IMR-90 (cell line): Measurements from ENCODE around the gene OR51G2. TPM values are rescaled to one million over a fixed set of nuclear protein-coding genes. Genes with fewer than 3 reads are reported as not detected.

ENCODE experiments used
- ATAC-seq: fragments of 200-7000 bp; cut with Tn5 transposase; 2 replicates; pipeline ENCODE4 v1.9.1; 2020; ENCODE audit warnings: low read depth, mild to moderate bottlenecking, moderate library complexity
- BruUV-seq: library from RNA; stranded (reverse); fragments of 400-500 nt; replicated peaks from 2 replicates; lab custom pipeline; 2021; lab: Mats Ljungman, UMichigan
- CTCF ChIA-PET: fragments of 300-600 bp; formaldehyde crosslinking; extraction: SDS; loops from one replicate; lab custom pipeline; 2021; ENCODE audit warnings: antibody characterized with exemption; lab: Yijun Ruan, JAX
- POLR2A ChIA-PET: fragments of 300-600 bp; sonication (Branson Sonifier 250); formaldehyde crosslinking; loops from one replicate; lab custom pipeline; 2022; ENCODE audit warnings: antibody characterized with exemption; ENCODE audit not compliant: unreplicated experiment; lab: Charles Lee
- DNase-seq: peaks from one replicate; pipeline ENCODE4 v3.0.0; 2013
- H2AFZ ChIP-seq: replicated peaks from 2 replicates; pipeline ENCODE3; 2013; ENCODE audit warnings: low read length, mild to moderate bottlenecking; ENCODE audit not compliant: poor library complexity
- H2AK5ac ChIP-seq: 2 replicates; pipeline ENCODE4 v1.6.1; 2013; ENCODE audit warnings: low read depth, low read length, inconsistent platforms
- H2AK9ac ChIP-seq: replicated peaks from 2 replicates; pipeline ENCODE3; 2013; ENCODE audit warnings: mild to moderate bottlenecking, low read depth, low read length, moderate library complexity; ENCODE audit not compliant: poor library complexity
- H2BK120ac ChIP-seq: 2 replicates; pipeline ENCODE4 v1.6.1; 2013; ENCODE audit warnings: low read depth, low read length, inconsistent platforms
- H2BK15ac ChIP-seq: 3 replicates; pipeline ENCODE4 v1.6.1; 2013; ENCODE audit warnings: low read depth, low read length, inconsistent platforms
- H2BK20ac ChIP-seq: 2 replicates; pipeline ENCODE4 v1.6.1; 2013; ENCODE audit warnings: low read depth, mild to moderate bottlenecking, inconsistent platforms, low read length, moderate library complexity
- H2BK5ac ChIP-seq: 2 replicates; pipeline ENCODE4 v1.6.1; 2013; ENCODE audit warnings: mild to moderate bottlenecking, low read depth, low read length, inconsistent platforms; ENCODE audit not compliant: poor library complexity, severe bottlenecking
- H3K14ac ChIP-seq: replicated peaks from 2 replicates; pipeline ENCODE4 v1.6.1; 2013; ENCODE audit warnings: low read depth, low read length, inconsistent platforms
- H3K18ac ChIP-seq: 2 replicates; pipeline ENCODE4 v1.6.1; 2013; ENCODE audit warnings: low read depth, low read length, control low read depth
- H3K23ac ChIP-seq: 2 replicates; pipeline ENCODE4 v1.6.1; 2013; ENCODE audit warnings: low read depth, low read length, inconsistent platforms
- H3K27ac ChIP-seq: 2 replicates; pipeline ENCODE4 v1.5.1; 2013; ENCODE audit warnings: mild to moderate bottlenecking, control low read depth, low read length; ENCODE audit not compliant: insufficient read depth
- H3K27me3 ChIP-seq: 2 replicates; pipeline ENCODE4 v1.6.1; 2013; ENCODE audit warnings: low read length; ENCODE audit not compliant: control insufficient read depth, insufficient read depth
- H3K36me3 ChIP-seq: 2 replicates; pipeline ENCODE4 v1.6.1; 2013; ENCODE audit warnings: low read length, mixed read lengths; ENCODE audit not compliant: control insufficient read depth, insufficient read depth
- H3K4ac ChIP-seq: 2 replicates; pipeline ENCODE4 v1.6.1; 2013; ENCODE audit warnings: low read depth, low read length, inconsistent platforms
- H3K4me1 ChIP-seq: 2 replicates; pipeline ENCODE4 v1.6.1; 2013; ENCODE audit warnings: low read length, mixed read lengths; ENCODE audit not compliant: control insufficient read depth, insufficient read depth
- H3K4me2 ChIP-seq: 2 replicates; pipeline ENCODE4 v1.6.1; 2013; ENCODE audit warnings: low read depth, mild to moderate bottlenecking, control low read depth, low read length, moderate library complexity
- H3K4me3 ChIP-seq: 2 replicates; pipeline ENCODE4 v1.5.1; 2013; ENCODE audit warnings: low read depth, mild to moderate bottlenecking, control low read depth, low read length, moderate library complexity; ENCODE audit not compliant: insufficient read depth
- H3K56ac ChIP-seq: 2 replicates; pipeline ENCODE4 v1.6.1; 2013; ENCODE audit warnings: low read length, inconsistent platforms; ENCODE audit not compliant: insufficient read depth; ENCODE audit errors: extremely low read depth
- H3K79me1 ChIP-seq, 2 experiments: 2 replicates each; pipeline ENCODE4 v1.6.1; 2013; ENCODE audit warnings: low read length in 2 of 2, inconsistent platforms in 1 of 2, low read depth in 1 of 2
- H3K9ac ChIP-seq: 2 replicates; pipeline ENCODE4 v1.6.1; 2013; ENCODE audit warnings: low read depth, low read length, control low read depth
- H3K9me1 ChIP-seq: 2 replicates; pipeline ENCODE4 v1.6.1; 2013; ENCODE audit warnings: low read length, inconsistent platforms; ENCODE audit not compliant: insufficient read depth
- H3K9me3 ChIP-seq: 2 replicates; pipeline ENCODE4 v1.6.1; 2013; ENCODE audit warnings: low read length; ENCODE audit not compliant: control insufficient read depth, insufficient read depth
- H4K20me1 ChIP-seq: 2 replicates; pipeline ENCODE4 v1.6.1; 2013; ENCODE audit warnings: low read length, inconsistent platforms; ENCODE audit not compliant: insufficient read depth
- H4K5ac ChIP-seq: 2 replicates; pipeline ENCODE4 v1.6.1; 2013; ENCODE audit warnings: mild to moderate bottlenecking, low read depth, low read length, control low read depth
- H4K8ac ChIP-seq, 2 experiments: 2 replicates each; pipeline ENCODE4 v1.6.1; 2013; ENCODE audit warnings: low read depth in 2 of 2, low read length in 2 of 2, control low read depth in 1 of 2, inconsistent platforms in 1 of 2
- H4K91ac ChIP-seq: 2 replicates; pipeline ENCODE4 v1.6.1; 2013; ENCODE audit warnings: low read depth, low read length, inconsistent platforms; ENCODE audit not compliant: insufficient read depth
- BHLHE40 ChIP-seq: fragments of 150-350 bp; IDR thresholded peaks from 2 replicates; pipeline ENCODE4 v1.6.1; 2016; ENCODE audit warnings: mild to moderate bottlenecking, low read depth, low read length
- CEBPB ChIP-seq: IDR thresholded peaks from 2 replicates; pipeline ENCODE4 v1.6.1; 2012; ENCODE audit warnings: low read depth, low read length, improper control_type of control experiment
- CTCF ChIP-seq: conservative IDR thresholded peaks from 2 replicates; pipeline ENCODE4 v1.5.1; 2012; ENCODE audit warnings: mild to moderate bottlenecking, low read depth, low read length, improper control_type of control experiment
- ELK1 ChIP-seq: fragments of 150-350 bp; IDR thresholded peaks from 2 replicates; pipeline ENCODE4 v1.6.1; 2016; ENCODE audit warnings: low read depth, mild to moderate bottlenecking, low read length, moderate library complexity, borderline replicate concordance
- FOS ChIP-seq: fragments of 150-350 bp; IDR thresholded peaks from 2 replicates; pipeline ENCODE4 v1.6.1; 2016; ENCODE audit warnings: low read depth, low read length
- MAFK ChIP-seq: IDR thresholded peaks from 2 replicates; pipeline ENCODE4 v1.6.1; 2012; ENCODE audit warnings: low read depth, low read length, improper control_type of control experiment
- MAZ ChIP-seq: IDR thresholded peaks from 2 replicates; pipeline ENCODE4 v1.6.1; 2012; ENCODE audit warnings: low read depth, mild to moderate bottlenecking, low read length, improper control_type of control experiment, moderate library complexity, borderline replicate concordance
- MXI1 ChIP-seq: IDR thresholded peaks from 2 replicates; pipeline ENCODE4 v1.6.1; 2012; ENCODE audit warnings: low read depth, mild to moderate bottlenecking, low read length, moderate library complexity, borderline replicate concordance
- POLR2A ChIP-seq: IDR thresholded peaks from 2 replicates; pipeline ENCODE4 v1.6.1; 2012; ENCODE audit warnings: mild to moderate bottlenecking, low read depth, low read length
- RFX5 ChIP-seq: IDR thresholded peaks from 2 replicates; pipeline ENCODE4 v1.8.0; 2012; ENCODE audit warnings: low read depth, mild to moderate bottlenecking, low read length, moderate library complexity
- SMC3 ChIP-seq: fragments of 150-350 bp; IDR thresholded peaks from 2 replicates; pipeline ENCODE4 v1.6.1; 2016; ENCODE audit warnings: low read depth, mild to moderate bottlenecking, antibody characterized with exemption, low read length, moderate library complexity
- USF2 ChIP-seq: fragments of 150-350 bp; IDR thresholded peaks from 2 replicates; pipeline ENCODE4 v1.6.1; 2017; ENCODE audit warnings: mild to moderate bottlenecking, antibody characterized with exemption, low read length, low read depth
- WGBS, 2 experiments: methylation state at CpG; one replicate each; pipeline versions ENCODE4 v1.1.5 to v1.1.7; 2013; ENCODE audit warnings: missing lambda C conversion rate in 2 of 2; ENCODE audit not compliant: insufficient read length in 1 of 2; ENCODE audit errors: extremely low coverage in 2 of 2; 5-methylcytosine and 5-hydroxymethylcytosine counted together
- dilution Hi-C: fragments of 300-500 bp; cut with HindIII; formaldehyde crosslinking; loops from one replicate; pipeline ENCODE4 v1.14.3; 2018; ENCODE audit warnings: low sequenced_read_pairs; ENCODE audit not compliant: unreplicated experiment
- in situ Hi-C: fragments of 300-500 bp; cut with MboI; formaldehyde crosslinking; loops from 3 replicates; pipeline ENCODE4 v1.14.3; 2019; ENCODE audit warnings: low sequenced_read_pairs, inconsistent platforms, mixed read lengths
- intact Hi-C: fragments of 100-400 bp; cut with micrococcal nuclease; formaldehyde crosslinking; loops from 2 replicates; pipeline ENCODE4 v1.10.0; 2022
- polyA plus RNA-seq, 3 experiments: library from polyadenylated mRNA; depleted of rRNA; stranded (reverse); fragments of >200 nt; gene quantifications; 2 replicates each; pipeline ENCODE4 v1.2.3, GENCODE V29; 2012; ENCODE audit warnings: low replicate concordance in 1 of 3
- total RNA-seq: library from RNA; depleted of rRNA; stranded (reverse); fragments of >200 nt; gene quantifications from 2 replicates; pipeline ENCODE4 v1.2.3, GENCODE V29; 2012

Gene OR51G2
- total and polyA plus RNA-seq, 2 of the 4 experiments (the other 2 are of a cell fraction): not detected

- H3K4me2 ChIP-seq: no peak overlapping the region
- ATAC-seq (no peak), DNase-seq (no peak)
- H3K27me3 ChIP-seq: no peaks in the 10 kb centered on the region
- no peak overlapping the region for H3K56ac ChIP-seq
- H4K91ac ChIP-seq: no peak overlapping the region
- no peak overlapping the region for H2BK120ac ChIP-seq
- no peak overlapping the region for H2BK5ac ChIP-seq
- no peak overlapping the region for H3K18ac ChIP-seq
- no peak overlapping the region for H3K9ac ChIP-seq
- no peak overlapping the region for H2AK9ac ChIP-seq
- H2BK15ac ChIP-seq: no peak overlapping the region
- intact Hi-C loops (no loop called here), dilution Hi-C loops (no loop called here), in situ Hi-C loops (no loop called here)
- no peak overlapping the region for H2AFZ ChIP-seq
- TF ChIP-seq CEBPB (no peak), MAZ (no peak), BHLHE40 (no peak), CTCF (no peak), SMC3 (no peak), MXI1 (no peak), ELK1 (no peak), MAFK (no peak), POLR2A (no peak), FOS (no peak), RFX5 (no peak), USF2 (no peak)
- H4K8ac ChIP-seq: no peak overlapping the region
- no peak overlapping the region for H3K4me3 ChIP-seq
- no peak overlapping the region for H3K23ac ChIP-seq
- no CpG with 5 or more reads among the region's 4 CpGs for WGBS, 2 experiments
- POLR2A ChIA-PET: no interaction called here
- no peaks in the 10 kb centered on the region for H3K4me1 ChIP-seq
- no peak overlapping the region for H3K27ac ChIP-seq
- H3K9me1 ChIP-seq: no peaks in the 10 kb centered on the region
- no peaks in the 10 kb centered on the region for H3K9me3 ChIP-seq
- no peaks in the 10 kb centered on the region for H3K79me1 ChIP-seq
- BruUV-seq: no TSS peak
- H3K4ac ChIP-seq: no peak overlapping the region
- H4K5ac ChIP-seq: no peak overlapping the region
- no peak overlapping the region for H2BK20ac ChIP-seq
- no peaks in the 10 kb centered on the region for H3K36me3 ChIP-seq
- H4K20me1 ChIP-seq: no peaks in the 10 kb centered on the region
- H3K14ac ChIP-seq: no peak overlapping the region
- CTCF ChIA-PET: no interaction called here
- no peak overlapping the region for H2AK5ac ChIP-seq
Measured at GRCh38 chr11:4957396-4957795, 38.2 kb upstream of the OR51G2 start.
